ENCODE measurements around the gene TCEAL4.
"Not testable (repeated sequence)": the region's sequence is repeated elsewhere in the genome, so short reads cannot be mapped to it uniquely, and the experiment has no call there.

Gene TCEAL4

DNA sequence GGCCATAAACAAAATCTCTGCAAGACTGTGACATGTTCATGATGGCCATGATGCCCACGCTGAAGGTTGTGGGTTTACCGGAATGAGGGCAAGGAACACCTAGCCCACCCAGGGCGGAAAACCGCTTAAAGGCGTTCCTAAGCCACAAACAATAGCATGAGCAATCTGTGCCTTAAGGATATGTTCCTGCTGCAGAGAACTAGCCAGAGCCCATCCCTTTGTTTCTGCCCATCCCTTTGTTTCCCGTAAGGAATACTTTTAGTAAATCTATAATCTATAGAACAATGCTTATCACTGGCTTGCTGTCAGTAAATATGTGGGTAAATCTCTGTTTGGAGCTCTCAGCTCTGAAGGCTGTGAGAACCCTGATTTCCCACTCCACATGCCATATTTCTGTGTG is 9.9 kb downstream of the TCEAL4 start:
- DNase-seq = not testable (repeated sequence)

DNA sequence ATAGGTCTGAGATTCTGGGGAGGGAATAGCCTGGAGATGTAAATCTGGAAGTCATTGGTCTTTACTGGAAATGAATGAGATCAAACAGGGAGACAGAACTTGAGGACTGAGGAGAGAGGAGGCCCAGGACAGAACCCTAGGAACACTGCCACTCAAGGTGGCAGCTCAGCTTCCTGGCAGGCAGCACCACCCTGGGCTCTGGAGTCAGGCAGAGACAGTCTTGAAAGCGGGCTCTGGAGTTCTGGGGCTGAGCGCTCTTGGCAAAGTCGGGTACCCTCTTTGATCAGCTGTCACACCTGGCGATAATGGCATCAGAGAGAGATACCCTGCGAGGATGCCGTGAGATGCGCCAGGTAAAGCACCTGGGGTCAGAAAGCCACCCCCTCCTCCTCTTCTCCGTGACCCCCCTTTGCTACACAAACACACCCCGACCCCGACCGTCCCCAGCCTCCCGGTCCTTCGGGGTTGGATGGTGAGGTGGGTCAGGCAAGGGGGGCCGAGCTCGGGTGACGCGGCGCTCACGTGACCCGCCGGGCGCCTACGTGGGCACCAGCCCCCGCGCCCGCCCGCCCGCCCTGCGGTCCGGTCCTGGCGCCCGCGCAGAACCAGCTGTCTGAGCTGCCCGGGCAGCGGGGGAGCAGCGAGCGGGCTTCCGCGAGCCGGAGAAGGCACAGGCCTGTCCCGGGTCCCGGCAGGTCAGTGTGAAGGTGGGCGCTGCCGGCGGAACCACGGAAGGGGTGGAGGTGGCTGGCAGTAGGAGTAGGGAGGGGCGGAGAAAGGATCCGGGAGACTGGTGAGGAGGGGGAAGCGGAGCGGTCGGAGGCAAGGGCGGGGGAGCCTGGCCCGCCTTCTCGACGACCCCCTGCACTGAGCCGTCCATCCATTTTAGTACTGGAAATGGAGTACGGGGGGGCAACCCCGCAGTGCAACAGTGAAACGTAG is 22.3 kb downstream of the TCEAL4 start, which contains the start of gene TCEAL3:
TSS of gene TCEAL3 (plus strand) at position 600 of the 942 bp plus-strand sequence. CDS start 1,102 bp downstream, outside the sequence.
- no peak for DNase-seq

DNA sequence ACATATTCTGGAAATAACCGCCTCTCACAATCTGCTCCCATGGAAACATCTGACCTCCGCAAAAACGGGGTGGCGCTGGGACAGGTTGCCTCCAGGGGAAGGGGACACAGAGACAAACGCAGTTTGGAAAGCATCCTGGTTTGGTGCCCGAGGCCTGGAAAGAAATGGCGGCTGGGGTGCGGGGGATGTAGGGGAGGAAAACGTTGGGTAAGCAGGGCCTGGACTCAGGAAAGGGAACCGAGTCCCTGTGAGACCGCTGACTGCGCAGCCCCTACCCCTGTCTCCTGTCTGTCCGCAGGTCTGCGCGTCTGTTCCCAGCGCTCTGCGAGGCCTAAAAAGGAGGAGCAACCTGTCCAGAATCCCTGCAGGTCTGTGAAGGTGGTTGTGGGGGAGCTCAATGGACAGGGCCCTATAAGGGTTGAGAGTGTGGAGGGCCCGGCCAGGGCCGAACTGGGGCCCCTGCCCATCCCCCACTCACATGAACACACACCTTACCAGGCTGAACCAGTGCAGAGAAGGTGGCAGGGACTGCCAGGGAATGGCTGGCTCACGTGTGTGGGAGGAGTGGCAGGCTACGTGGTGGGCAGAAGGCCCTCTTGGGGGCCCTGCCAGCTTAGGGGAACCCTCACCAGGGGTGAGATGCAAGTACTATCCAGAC is 23.1 kb downstream of the TCEAL4 start:
- no peak for DNase-seq

DNA sequence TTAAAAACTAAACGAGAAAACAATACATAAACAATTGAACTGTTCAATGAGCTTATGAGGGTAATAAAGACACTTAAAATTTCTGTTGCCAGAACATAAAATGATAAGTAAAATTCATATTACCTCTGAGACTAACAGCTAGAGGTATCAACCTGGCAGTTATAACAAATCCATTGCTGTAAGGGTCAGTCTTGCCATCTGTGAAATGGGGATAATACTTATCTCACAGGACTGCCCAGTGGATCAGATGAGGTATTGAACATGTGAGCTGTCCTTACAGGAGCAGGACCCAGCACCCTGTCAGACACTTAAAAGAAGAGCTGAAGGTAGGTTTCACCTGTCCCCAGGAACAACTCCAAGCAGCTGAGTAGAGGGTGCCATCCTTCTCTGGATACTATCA is 25.0 kb downstream of the TCEAL4 start:
- no peak for DNase-seq

DNA sequence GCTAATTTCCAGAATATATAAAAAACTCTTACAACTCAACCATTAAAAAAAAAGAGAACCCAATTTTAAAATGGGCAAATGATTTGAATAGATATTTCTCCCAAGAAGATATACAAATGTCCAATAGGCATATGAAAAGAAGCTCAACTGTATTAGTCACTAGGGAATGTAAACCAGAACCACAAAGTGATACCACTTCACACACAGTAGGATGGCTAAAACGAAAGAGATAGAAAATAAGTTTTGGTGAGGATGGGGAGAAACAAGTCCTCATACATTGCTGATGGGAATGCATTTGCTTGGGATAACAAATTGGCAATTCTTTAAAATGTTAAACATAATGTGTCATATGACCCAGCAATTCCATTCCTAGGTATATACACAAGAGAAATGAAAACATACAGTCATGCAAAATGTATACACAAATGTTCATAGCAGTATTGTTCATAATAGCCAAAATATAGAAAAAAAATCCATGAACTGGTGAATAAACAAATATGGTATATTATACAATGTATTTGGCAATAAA is 28.1 kb downstream of the TCEAL4 start:
- no peak for DNase-seq

DNA sequence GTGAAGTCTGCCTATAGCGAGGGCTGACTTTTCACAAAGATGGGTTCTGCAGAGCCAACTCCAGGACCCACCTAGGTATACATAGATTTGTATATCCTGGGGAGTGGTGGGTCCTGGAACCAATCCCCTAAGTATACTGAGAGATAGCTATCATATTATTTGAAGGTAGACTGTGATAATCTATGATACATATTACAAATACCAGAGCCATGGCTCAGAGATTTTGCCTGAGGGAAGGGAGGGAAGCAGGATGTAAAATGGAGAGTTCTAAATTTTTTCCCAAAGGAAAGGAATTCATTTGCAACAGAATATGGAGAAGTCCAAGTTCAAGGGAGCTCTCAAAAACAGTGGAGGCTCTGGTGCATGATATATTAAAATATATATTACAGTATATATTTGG is 29.7 kb downstream of the TCEAL4 start:
- no peak for DNase-seq

DNA sequence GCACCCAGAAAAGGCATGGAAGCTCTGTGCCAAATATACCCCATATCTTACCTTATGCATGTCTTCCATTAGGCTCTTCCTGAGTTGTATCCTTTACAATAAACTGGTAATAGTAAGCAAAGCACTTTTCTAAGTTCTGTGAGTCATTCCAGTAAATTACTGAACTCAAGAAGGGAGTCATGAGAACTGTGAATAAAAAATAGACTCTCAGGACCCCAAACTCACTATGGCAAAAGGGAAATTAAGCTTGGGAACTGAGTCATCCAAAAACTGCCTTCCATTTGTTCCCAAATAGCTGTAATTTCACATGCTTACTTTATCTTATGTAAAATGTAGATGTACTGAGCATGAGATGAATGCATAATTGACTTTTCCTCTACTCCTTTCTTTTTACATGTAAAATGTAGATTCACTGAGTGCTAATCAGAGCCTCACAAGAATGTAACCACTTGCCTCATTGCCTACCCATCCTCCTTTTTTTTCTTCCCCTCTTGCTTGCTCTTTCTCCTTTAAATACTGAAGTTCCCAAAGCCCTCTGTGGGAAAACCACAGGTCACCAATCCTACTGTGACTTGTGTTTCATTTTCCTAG is 30.6 kb downstream of the TCEAL4 start:
- no peak for DNase-seq

DNA sequence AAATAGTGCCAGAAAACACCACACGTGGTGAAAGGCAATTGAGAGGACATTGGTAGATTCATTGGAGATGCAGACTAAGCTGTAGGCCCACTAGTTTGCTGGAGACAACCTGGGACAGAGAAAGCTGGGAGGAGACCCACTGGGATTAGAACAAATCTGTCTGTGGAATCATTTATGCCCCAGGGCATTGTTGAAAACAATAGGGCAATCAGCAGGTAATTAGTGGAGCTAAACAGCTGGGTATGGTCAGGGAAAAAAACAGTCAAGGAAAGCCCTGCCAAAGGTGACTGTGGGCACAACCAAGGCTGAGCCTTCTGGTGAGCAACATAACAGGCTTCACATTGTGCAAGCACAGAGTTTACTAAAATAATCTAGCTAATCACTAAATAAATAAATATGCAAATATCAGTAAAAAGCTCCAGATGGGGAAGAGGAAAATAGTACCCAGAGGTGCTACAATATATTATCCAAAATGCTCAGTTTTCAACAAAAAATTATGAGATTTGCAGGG is 31.4 kb downstream of the TCEAL4 start:
- DNase-seq = no peak

DNA sequence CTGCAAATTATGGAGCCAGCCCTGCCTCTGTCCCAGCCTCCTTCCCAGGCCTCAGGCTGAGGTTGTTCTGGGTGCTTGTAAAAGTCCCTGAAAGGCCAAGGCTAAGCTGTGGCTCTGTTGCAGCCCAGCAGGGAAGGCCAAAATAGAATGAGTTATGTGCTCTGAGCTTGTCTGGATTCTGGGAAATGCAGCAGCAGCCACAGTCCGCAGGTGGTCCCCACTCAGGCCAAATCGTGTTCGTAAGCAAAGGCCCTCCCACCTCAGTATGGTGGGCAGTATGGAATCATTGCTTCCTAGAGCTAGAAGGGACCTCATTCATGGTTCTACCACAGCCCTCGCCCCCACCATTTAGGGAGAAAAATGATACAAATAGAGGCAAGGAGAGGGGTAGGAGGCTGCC is 38.8 kb downstream of the TCEAL4 start:
- no peak for DNase-seq

DNA sequence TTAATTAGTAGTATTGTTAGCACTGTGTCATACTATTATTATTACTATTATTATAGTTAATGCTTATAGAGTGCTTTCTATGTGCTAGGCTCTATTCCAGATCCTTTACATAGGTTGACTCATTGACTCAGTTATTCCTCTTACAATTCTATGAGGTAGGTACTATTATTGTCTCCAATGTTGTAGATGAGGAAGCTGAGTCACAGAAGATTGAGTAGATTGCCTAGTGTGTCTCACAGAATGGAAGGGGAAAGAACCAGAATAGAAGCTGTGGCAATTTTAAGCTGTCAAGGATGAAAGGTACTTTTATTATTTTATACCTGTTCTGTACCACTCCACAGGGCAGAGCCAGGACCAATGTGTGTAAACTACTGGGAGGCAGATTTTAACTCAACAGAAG is 41.5 kb downstream of the TCEAL4 start:
- no peak for DNase-seq

DNA sequence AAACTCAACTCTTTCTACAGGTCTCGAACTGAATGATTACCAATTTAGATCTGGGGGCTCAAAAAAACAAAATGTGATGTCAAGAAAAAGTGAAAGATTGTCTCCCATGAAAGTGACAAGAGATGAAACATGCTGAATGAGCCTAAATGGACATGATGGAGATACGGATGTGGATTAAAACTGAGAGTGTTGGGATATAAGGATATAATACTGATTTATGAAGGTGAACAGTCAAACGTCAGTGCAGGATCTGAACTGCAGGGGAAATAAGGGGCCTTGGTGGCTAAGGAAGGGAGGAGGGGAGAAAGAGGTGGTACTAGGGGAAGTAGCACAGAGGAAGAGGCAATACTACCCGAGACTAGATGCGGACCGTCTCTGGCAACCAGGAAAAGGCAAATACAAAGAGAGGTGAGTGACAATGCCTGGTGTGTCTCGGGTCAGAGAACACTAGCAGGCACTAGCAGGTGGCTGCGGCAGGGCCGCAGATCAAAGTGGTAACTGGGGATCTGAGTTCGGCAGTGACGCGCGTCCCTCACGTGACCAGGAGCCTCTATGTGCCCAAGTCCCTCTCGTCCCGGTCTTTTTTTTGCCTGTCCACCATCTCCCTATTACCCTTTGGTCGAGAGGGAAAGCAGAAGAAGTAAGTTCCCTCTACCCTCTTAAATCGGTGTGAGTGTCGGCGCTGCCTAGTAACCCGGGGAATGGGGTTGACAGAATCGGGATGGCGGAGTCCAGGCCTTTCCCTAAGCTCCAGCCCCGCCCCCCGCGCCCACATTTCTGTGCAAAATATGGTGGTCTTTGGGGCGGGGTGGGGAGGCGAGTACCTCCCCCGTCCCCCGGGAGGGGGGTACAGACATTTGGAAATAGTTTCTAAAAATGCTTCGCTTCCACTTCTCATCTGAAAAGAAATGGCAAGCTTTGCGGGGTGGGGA is 43.3 kb downstream of the TCEAL4 start, which contains the start of gene TCEAL1:
TSS of gene TCEAL1 (plus strand) at position 590 of the 932 bp plus-strand sequence. CDS start 942 bp downstream, outside the sequence.
- DNase-seq = peak; percentile 3

DNA sequence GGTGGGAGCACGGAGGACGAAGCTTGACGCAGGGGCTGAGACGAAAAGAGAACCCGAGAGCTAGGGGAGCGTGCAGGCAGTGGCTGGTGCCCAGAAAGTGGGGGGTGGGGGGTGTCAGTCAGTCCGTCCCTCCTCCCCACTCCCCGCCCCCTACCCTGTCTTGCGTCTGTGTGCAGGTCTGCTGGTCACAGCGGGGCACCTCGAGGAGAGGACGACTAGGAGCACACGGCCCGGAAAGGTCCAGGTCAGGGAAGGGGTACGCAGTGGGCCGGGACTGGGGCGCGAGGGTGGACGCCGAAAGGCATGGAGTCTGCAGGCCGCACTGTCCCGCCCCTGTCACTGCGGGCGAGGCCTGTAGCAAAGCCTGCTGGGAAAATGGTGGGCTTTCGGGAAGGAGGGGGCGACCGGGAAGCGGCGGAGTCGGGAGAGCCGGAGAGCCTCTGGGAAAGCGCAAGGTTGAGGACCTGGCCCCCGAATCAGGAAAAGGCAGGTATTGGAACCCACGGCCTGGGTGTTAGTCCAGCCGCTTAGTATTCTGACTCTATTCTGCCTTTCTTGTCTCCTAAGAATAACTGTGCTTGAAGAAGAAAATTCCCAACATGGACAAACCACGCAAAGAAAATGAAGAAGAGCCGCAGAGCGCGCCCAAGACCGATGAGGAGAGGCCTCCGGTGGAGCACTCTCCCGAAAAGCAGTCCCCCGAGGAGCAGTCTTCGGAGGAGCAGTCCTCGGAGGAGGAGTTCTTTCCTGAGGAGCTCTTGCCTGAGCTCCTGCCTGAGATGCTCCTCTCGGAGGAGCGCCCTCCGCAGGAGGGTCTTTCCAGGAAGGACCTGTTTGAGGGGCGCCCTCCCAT is 44.2 kb downstream of the TCEAL4 start:
- DNase-seq = peak; percentile 12

DNA sequence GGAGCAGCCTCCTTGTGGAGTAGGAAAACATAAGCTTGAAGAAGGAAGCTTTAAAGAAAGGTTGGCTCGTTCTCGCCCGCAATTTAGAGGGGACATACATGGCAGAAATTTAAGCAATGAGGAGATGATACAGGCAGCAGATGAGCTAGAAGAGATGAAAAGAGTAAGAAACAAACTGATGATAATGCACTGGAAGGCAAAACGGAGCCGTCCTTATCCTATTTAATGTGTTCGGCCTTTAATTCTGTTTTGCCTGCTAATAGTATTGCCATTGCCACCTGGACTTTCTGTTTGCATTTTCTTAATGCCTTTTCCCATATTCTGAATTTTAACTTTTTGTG is 44.8 kb downstream of the TCEAL4 start:
- DNase-seq = no peak

DNA sequence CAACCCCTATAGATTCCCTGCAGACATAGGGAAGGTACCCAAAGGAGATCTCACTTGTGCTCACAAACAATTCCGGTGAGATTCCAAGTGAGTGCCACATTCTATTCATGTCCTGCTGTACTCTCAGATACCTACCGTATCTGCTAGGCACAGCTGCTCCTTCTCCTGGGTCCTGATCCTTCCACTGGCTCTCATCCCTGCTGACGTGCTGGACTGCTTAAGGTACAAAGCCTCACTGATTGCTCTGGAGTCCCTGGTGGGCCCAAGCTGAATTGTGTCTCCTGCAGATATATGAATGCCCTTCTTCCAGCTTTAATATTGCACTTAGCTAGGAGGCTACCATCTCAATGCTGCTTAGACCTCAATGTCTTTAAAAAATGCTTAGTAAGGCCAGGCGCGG is 45.8 kb downstream of the TCEAL4 start:
- DNase-seq = no peak

DNA sequence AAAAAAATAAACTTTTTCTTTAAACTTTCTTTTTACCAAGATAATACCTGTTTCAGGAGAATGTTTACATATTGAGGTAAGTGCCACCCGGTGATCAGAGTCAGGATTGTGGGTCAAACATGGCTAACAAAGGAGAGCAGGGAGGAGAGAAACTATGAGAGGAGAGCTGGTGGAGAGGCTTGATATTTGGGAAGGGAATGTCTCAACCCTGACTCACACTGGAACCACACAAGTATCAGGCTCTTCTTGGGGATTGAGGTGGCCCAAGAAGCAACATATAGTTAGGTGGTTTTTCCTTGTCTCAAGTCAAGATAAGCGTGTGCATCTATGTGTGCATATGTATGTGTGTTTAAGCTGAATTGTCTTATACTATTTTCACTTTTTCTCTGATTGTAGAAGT is 50.1 kb downstream of the TCEAL4 start:
- DNase-seq = no peak
